Kidney capillary endothelial cell (primary cell): ENCODE data around the gene UBE3C.
"Not testable (repeated sequence)": the region's sequence is repeated elsewhere in the genome, so short reads cannot be mapped to it uniquely, and the experiment has no call there.

Source experiments
- DNase-seq: peaks from one replicate; pipeline ENCODE4 v3.0.0-alpha.2; 2018; ENCODE audit warnings: low spot score

The UBE3C gene

GRCh38 chr7:157271991-157272324 lies 133.2 kb downstream of the UBE3C start:
- no peak for DNase-seq

GRCh38 chr7:157272351-157273207 lies 133.9 kb downstream of the UBE3C start:
- DNase-seq: no peak

DNA sequence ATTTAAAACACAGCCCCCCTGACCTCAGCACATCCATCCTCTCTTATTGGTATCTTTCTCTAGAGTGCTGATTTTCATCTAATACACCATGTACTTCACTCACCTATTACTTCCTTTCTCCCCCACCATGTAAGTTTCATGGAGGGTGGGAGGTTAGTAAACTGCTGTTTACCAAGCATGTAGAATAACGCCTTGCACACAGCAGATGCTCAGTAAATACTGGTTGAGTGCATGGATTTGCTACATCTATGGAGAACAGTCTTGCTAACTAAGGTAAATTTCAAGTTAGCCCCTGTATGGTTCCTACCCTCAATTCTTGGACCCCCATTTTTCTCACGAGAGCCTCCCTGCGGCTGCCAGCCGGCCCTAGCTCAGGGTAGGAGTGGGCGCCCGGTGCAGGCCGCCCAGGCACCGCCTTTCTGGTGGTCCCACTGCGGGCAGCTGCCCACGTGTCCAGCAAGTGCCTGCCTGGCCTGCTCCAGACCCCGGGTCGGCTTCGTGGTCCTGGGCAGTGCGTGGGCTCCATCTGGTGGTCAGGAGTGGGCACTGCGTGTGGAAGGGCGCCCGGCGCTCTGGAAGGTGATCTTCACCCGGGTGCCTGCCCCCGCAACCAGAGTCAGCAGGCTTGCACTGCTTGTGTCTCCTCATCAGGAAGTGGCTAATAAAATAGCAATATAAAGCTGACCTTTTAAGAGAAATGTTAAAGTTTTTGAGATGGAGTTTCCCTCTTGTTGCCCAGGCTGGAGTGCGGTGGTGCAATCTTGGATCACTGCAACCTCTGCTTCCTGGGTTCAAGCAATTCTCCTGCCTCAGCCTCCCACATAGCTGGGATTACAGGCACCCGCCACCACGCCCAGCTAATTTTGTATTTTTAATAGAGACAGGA lies 134.7 kb downstream of the UBE3C start:
- DNase-seq: peak; percentile 63

GRCh38 chr7:157274094-157274634 lies 135.4 kb downstream of the UBE3C start:
- DNase-seq: not testable (repeated sequence)

DNA sequence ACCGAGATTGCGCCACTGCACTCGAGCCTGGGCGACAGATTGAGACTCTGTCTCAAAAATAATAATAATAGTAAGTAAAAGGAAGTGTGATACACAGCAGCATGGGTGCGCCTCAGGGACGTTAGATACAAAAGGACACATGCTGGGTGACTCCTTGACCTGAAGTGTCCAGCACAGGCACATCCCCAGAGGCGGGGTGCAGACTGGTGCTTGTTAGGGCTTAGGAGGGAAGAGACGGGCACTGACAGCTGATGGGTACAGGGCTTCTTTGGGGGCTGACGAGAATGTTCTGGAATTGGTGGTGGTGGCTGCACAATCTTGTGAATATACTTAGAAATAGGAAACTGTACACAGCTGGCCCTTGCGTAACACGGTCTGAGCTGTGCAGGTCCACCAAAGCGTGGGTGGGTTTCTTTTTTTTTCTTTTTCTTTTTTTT lies 136.3 kb downstream of the UBE3C start:
- DNase-seq: no peak

DNA sequence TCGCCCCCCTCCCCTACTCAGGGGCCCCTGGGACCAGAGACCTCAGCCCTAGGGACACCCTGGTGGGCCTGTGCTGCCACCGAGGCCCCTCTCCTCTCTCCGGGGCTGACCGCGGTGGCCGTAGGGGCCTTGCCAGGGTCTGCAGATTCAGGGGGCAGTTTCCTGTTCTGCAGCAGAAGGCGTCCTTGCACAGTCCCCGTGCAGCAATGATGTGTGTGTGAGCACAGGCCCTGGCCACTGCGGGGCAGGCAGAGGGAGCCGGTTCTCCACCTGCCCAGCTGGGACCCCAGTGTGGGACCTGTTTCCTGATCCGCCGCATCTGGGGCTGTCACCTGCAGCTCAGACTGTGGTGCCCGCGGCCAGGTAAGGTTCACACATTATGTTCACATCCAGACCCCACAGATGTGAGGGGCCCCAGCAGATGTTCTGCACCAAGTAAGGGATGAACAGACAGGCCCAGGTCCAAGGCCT lies 137.4 kb downstream of the UBE3C start:
- no peak for DNase-seq

GRCh38 chr7:157276731-157277562 lies 138.2 kb downstream of the UBE3C start:
- peak; percentile 81 for DNase-seq

DNA sequence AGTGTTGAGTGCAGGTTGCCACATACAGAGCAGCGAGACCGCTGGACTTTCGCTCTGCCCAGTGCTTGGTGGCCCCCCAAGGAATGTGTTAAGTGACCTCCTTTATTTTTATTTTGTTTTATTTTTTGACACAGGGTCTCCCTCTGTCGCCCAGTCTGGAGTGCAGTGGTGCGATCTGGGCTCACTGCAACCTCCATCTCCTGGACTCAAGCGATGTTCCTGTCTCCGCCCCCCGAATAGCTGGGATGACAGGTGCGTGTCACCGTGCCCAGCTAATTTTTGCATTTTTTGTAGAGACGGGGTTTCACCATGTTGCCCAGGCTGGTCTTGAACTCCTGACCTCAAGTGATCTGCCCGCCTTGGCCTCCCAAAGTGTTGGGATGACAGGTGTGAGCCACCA lies 138.8 kb downstream of the UBE3C start:
- not testable (repeated sequence) for DNase-seq

GRCh38 chr7:157278167-157278790 lies 139.6 kb downstream of the UBE3C start:
- DNase-seq: no peak

DNA sequence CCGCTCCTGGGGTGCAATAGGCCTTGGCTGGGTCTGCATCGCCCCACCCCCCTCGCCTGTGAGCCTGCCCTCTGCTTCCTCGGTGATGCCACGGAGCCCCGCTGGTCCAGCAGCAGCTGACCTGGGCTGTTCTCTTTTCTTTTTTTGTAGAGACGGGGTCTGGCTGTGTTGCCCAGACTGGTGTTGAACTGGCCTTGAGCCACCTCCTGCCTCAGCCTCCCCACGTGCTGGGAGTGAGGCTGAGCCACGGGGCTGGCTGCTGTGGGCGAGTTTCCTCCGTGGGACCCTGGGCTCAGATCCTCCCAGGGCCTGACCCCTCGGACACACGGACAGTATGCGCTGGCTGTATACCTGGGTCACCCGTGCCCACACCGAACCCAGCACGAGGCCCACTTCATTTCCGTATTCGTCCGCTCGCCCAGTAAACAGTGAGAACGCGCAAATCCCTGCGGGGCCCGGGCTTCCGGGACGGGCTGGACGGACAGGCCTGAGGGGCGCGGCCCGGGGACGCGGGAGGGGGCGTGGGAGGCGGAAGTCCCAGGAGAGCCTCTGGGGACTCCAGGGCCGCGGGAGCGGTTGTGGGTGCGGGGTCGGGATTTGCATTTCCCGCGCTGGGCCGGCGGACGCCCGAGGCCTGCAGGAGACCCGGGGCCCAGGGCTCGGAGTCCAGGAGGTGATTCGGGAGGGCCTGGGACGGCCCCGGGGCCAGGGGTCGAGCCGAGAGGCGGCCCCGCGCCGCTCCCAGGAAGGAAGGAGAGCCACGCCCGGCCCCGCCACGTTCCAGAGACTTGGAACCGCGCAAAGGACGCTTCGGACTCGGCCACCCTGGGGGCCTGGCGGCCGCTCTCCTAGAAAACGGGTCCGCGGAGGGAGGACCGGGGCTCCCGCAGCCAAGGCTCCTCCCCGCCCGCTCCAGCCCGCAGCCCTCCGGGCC lies 140.3 kb downstream of the UBE3C start:
- no peak for DNase-seq

GRCh38 chr7:157279741-157280215 lies 141.1 kb downstream of the UBE3C start:
- DNase-seq: no peak

DNA sequence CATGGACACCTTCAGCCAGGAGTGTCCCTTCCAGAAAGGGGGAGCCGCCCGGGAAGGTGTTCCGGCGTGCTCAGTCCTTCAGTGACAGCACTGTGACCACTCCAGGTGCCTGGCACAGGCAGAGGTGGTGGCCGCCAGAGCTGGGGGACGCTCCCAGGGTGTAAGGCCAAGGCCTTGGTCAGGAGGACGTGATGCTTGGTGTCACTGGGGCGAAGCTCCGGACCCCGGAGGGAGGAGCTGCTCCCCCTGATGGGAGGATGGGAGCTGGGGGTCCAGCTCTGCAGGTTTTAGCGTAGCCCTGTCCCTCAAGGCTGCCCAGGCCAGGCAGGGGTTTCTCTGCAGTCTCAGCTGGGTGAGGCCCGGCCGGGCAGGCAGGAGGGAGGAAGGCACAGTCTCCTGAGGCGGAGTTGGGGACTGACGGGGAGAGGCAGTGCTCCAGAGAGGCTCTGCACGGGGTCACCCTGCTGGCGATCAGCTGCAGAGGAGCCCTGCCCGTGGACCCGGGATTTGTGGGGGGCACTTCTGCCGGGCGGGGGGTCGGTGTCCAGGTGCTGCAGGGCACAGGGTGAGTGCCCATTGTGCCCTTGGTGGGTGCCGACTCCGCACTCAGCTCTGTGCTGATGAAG lies 141.6 kb downstream of the UBE3C start:
- DNase-seq: no peak

DNA sequence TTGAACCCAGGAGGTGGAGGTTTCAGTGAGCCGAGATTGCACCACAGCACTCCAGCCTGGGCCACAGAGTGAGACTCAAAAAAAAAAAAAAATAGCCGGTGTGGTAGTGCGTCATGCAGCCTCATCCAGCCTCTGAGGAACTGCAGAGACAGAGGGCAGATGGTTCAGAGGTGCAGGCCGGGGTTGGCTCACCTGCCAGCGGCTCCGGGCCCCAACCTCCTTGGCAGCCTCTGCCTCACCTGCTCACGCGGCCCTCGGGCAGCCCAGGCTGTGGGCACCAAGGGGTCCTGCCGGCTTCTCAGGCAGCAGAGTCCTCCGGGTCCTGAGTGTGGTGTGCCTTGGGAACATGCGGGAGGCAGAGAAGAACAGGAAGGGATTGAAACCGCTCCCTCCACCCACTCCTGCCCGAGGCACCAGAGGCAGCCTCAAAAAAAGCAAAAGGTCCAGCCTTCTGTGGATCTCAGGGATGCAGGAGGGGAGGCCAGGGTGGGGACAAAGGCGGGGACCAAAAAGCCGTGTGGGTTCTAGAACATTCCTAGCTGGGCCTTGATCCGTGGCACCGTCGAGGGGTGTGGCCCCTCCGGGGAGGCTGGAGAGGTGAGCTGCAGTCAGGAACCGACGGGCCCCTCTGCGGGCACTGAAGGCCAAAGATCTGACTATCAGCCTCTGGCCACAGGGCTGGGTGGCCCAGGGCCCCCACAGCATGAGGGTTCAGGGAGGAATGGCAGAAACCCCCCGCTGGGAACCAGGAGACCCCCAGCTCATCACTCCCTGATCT lies 142.7 kb downstream of the UBE3C start:
- DNase-seq: no peak

DNA sequence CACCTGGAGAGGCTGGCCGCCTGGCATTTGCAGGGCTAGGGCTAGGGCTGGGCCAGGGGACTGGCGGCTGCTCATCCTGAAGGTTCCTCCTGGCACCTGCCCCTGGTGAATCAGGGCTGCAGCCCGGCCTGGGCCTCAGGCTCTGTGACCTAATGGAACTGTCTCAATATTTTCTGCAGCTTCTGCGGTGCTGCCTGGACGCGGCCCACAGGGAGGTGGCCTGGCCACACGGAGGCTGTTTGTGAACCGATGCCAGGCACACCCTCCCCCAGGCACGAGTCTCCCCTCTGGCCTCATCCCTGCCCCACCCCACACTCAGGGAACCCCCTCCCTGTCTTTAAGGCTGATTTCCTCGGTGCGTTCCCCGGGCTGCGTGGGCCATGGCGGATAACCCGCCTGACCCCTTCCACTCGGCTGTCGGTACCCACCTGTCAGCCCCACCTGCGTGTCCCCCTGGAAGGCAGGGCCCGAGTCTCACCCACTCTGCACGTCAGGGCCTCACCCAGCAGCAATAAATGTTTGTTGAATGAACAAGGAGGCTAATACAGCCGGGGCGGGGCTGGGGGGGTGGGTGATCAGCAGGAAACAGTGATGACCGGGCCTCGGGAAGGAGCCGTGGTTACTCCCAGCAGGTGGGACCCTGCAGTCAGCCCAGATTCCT lies 143.5 kb downstream of the UBE3C start:
- DNase-seq: no peak

DNA sequence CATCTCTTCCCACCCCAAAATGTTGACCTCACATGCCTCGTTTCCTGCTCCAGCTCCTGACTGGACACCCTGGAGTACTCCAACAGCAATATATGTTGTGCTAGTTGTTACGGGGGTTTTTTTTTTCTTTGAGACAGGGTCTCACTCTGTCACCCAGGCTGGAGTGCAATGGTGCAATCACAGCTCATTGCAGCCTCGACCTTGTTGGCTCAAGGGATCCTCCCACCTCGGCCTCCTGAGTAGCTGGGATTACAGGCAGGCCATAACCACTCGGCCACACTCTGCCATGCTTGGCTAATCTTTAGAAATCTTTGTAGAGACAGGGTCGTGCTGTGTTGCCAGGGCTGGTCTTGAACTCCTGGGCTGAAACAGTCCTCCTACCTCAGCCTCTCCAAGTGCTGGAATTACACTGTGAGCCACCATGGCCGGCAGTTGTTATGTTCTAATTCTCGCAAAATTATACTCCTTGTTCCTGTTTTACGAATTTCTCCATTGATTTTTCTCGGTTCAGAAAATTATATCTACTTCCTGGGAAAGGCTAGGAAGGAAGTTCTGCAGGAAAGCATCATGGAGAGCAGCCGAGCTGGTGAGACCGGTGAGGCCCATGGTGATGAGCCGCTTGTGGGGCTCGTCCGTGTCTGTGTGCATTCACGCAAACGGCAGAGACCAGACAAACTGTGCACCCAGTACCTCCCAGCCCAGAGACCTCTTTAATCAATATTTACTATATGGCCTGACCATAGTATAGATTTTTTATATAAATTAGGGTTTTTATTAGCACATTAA lies 145.7 kb downstream of the UBE3C start:
- DNase-seq: no peak

- DNase-seq: no peak
Observed at GRCh38 chr7:157291404-157292080, 152.8 kb downstream of the UBE3C start.

DNA sequence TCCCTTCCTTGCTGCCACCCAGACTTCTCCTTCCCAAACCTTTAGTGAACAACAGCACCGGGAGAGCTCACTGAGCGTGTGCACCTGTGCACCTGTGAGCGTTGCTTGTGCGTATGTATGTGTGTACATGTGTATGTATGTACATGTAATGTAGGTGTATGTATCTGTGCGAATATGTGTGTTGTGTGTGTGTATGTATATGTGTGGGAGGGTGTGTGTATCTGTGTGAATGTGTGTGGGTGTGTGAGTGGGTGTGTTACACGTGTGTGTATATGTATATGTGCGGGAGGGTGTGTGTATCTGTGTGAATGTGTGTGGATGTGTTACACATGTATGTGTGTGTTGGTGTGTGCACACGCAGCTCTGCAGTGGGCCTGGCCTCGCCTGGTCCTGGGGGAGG lies 153.5 kb downstream of the UBE3C start:
- DNase-seq: no peak
